Measurements from ENCODE around the gene ERMAP. TPM values are rescaled to one million over a fixed set of nuclear protein-coding genes. Genes with fewer than 3 reads are reported as not detected.

ERMAP gene
- total and polyA plus RNA-seq, 2 of the 8 experiments (the other 6 are each of a cell fraction or from before 2014, with no cell fraction given): 2.5 to 3.9 TPM

DNA sequence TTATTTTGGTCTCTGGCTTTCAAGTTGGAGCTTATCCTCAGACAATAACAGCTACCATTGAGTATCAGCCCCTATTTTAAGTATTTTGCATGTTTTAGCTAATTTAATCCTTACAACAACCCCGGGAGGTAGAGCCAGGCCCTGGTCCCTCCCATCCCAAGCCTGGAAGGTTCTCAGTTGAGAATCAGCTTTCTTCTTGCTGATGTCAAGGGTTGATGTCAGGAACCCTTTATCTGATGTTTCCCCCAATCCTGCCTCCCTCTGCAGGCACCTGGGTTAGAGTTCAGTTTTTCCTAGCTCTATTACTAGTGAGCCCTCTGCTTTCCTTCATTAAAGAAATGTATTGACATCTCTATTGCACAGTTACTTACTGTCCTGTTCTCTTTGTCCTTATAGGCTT is 3.9 kb downstream of the ERMAP start (continued):
- TF ChIP-seq HDAC2 (IDR thresholded peaks at IDR 0.05; ENCODE audit: borderline replicate concordance in 1 of 2, low read depth in 2 of 2, low read length in 2 of 2): no peak
- no peak for TF ChIP-seq GTF2F1 (IDR thresholded peaks at IDR 0.05; ENCODE audit: borderline replicate concordance, low read depth, low read length)
- no peak for TF ChIP-seq SAP30 (IDR thresholded peaks at IDR 0.05; ENCODE audit: insufficient read depth, insufficient replicate concordance, low read length)
- TF ChIP-seq RXRA (IDR thresholded peaks at IDR 0.05; ENCODE audit: insufficient read depth, low read depth, low read length): no peak
- no peak for TF ChIP-seq CBX5 (IDR thresholded peaks at IDR 0.05; ENCODE audit: low read depth, low read length)
- no peak for TF ChIP-seq ASH2L (IDR thresholded peaks at IDR 0.05; ENCODE audit: low read length)
- no peak for TF ChIP-seq POU5F1 (IDR thresholded peaks at IDR 0.05; ENCODE audit: low read depth, low read length)
- no peak for TF ChIP-seq EP300 (IDR thresholded peaks at IDR 0.05; ENCODE audit: borderline replicate concordance in 1 of 2, low read depth in 2 of 2, low read length in 2 of 2)

Measured in H1 (cell line).